Nephron (organoid): ENCODE data around the gene CASP8AP2.

ENCODE experiments used
- H3K27ac Mint-ChIP-seq, 3 experiments: 2 replicates each; pipeline ENCODE4 v1.8.0; 2020; ENCODE audit warnings: mixed read lengths in 3 of 3, mild to moderate bottlenecking in 2 of 3, moderate library complexity in 1 of 3
- H3K27me3 Mint-ChIP-seq: 2 replicates; pipeline ENCODE4 v1.8.0; 2021; ENCODE audit warnings: low read depth, mild to moderate bottlenecking, moderate library complexity, mixed read lengths
- H3K36me3 Mint-ChIP-seq: 2 replicates; pipeline ENCODE4 v1.8.0; 2020; ENCODE audit warnings: low read depth, mixed read lengths
- H3K4me1 Mint-ChIP-seq: 2 replicates; pipeline ENCODE4 v1.8.0; 2020; ENCODE audit warnings: mixed read lengths
- H3K4me3 Mint-ChIP-seq, 3 experiments: 2 replicates each; pipeline ENCODE4 v1.8.0; 2020; ENCODE audit warnings: mild to moderate bottlenecking in 3 of 3, mixed read lengths in 3 of 3, moderate library complexity in 2 of 3
- H3K9me3 Mint-ChIP-seq: 2 replicates; pipeline ENCODE4 v1.8.0; 2020; ENCODE audit warnings: mixed read lengths
- CTCF ChIP-seq, 3 experiments: fragments of 200-600 bp; sonication (generic); IDR thresholded peaks; one replicate each; pipeline ENCODE4 v1.5.0; 2021; ENCODE audit warnings: antibody characterized with exemption in 3 of 3; ENCODE audit not compliant: unreplicated experiment in 3 of 3

The CASP8AP2 gene

GRCh38 chr6:89830170-89830809, 610 bp downstream of the CASP8AP2 start:
- Mint-ChIP-seq H3K9me3 (no peaks in the 10 kb centered on the region), H3K4me1 (peaks cover 9% of the 10 kb centered on the region), H3K36me3 (peaks cover 23% of the 10 kb centered on the region), H3K4me3 (peak overlapping the region; percentile 95 to 99 (median 98)), H3K27me3 (no peaks in the 10 kb centered on the region), H3K27ac (peak overlapping the region; percentile 23 to 94 (median 92))
- no peak for TF ChIP-seq CTCF (IDR thresholded peaks at IDR 0.05; ENCODE audit: unreplicated experiment in 3 of 3)

GRCh38 chr6:89834884-89835792, 5.5 kb downstream of the CASP8AP2 start:
- peaks cover 47% of the 10 kb centered on the region for H3K36me3 Mint-ChIP-seq
- no peak overlapping the region for H3K27ac Mint-ChIP-seq
- H3K4me1 Mint-ChIP-seq: peaks cover 14% of the 10 kb centered on the region
- peak overlapping the region in 1 of 3 experiments; percentile 2 for H3K4me3 Mint-ChIP-seq
- H3K9me3 Mint-ChIP-seq: no peaks in the 10 kb centered on the region
- H3K27me3 Mint-ChIP-seq: no peaks in the 10 kb centered on the region
- no peak for TF ChIP-seq CTCF (IDR thresholded peaks at IDR 0.05; ENCODE audit: unreplicated experiment in 3 of 3)

GRCh38 chr6:89836639-89837222, 7.1 kb downstream of the CASP8AP2 start:
- H3K4me3 Mint-ChIP-seq: no peak overlapping the region
- H3K27ac Mint-ChIP-seq: no peak overlapping the region
- H3K36me3 Mint-ChIP-seq: peaks cover 53% of the 10 kb centered on the region
- H3K9me3 Mint-ChIP-seq: no peaks in the 10 kb centered on the region
- TF ChIP-seq CTCF (IDR thresholded peaks at IDR 0.05; ENCODE audit: unreplicated experiment in 3 of 3): no peak
- H3K27me3 Mint-ChIP-seq: no peaks in the 10 kb centered on the region
- H3K4me1 Mint-ChIP-seq: peaks cover 11% of the 10 kb centered on the region

GRCh38 chr6:89840538-89840937, 10.9 kb downstream of the CASP8AP2 start:
- H3K4me3 Mint-ChIP-seq: peak overlapping the region in 2 of 3 experiments; percentile 7 to 8
- H3K27ac Mint-ChIP-seq: peak overlapping the region; percentile 85 to 97 (median 96)
- no peaks in the 10 kb centered on the region for H3K9me3 Mint-ChIP-seq
- H3K4me1 Mint-ChIP-seq: peaks cover 26% of the 10 kb centered on the region
- no peak for TF ChIP-seq CTCF (IDR thresholded peaks at IDR 0.05; ENCODE audit: unreplicated experiment in 3 of 3)
- peaks cover 31% of the 10 kb centered on the region for H3K36me3 Mint-ChIP-seq
- H3K27me3 Mint-ChIP-seq: no peaks in the 10 kb centered on the region

- no peak for TF ChIP-seq CTCF (IDR thresholded peaks at IDR 0.05; ENCODE audit: unreplicated experiment in 3 of 3)
- Mint-ChIP-seq H3K9me3 (no peaks in the 10 kb centered on the region), H3K27ac (peak overlapping the region; percentile 18 to 89 (median 56)), H3K27me3 (no peaks in the 10 kb centered on the region), H3K4me3 (no peak overlapping the region), H3K4me1 (peaks cover 26% of the 10 kb centered on the region), H3K36me3 (peaks cover 19% of the 10 kb centered on the region)
These were observed 12.5 kb downstream of the CASP8AP2 start for GRCh38 chr6:89842228-89842627.
